GM18868 (cell line): ENCODE results near the gene UPF2.

Experiments used
- ATAC-seq: cut with Tn5 transposase; IDR thresholded peaks from one replicate; pipeline ENCODE4 v1.9.1; 2021; ENCODE audit warnings: mild to moderate bottlenecking, moderate library complexity; ENCODE audit not compliant: unreplicated experiment

The UPF2 gene

DNA sequence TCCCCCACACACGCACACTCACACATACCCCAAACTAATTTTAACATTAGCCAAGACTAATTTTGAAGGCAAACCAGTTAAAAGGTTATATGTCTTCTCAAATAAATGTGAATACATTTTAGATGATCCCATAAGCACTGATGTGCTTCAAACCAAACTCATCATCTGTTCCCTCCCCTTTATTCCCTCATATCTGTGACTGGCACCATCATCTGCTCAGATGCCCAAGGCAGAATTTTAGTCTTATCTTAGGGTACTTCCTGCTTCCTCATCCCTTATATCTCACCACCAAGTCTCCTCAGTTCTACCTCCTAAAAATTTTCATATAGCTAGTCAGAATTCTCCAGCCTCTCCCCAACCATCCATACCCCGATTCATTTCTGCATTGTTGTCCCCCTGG is 80.4 kb downstream of the UPF2 start:
- ATAC-seq: no peak

DNA sequence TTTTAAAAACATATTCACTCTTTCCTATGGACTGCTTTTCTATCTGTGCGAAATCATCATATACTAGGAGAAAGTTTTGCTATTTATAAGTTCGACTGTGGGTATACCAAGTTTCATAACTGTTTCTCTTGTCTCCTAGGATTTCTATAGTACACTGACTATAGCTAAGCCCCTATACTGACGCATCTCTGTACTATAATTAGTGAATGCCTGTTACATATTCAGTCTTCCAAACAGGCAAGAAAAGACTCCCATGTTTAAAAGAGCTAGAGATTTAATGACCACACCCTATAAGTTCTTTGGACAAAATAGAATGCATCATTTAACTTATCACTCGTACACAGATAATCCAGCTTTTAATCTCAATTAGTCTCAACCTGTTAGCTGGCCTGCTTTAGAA is 80.8 kb downstream of the UPF2 start:
- ATAC-seq: no peak

DNA sequence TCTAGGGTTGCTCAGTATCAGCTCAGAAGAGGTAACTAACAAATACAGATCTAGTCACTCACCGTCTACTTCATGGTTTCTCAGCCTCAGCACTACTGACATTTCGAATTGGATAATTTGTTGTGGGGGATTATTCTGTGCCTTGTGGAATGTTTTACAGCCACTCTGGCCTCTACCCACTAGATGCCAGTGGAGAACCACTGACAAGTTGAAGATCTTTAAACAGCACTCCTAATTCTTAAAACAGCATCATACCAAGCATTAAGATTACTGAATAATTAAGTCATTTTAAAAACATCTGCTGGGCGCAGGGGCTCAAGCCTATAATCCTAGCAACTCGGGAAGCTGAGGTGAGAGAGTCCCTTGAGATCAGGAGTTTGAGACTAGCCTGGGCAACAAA is 82.6 kb downstream of the UPF2 start:
- ATAC-seq: no peak

DNA sequence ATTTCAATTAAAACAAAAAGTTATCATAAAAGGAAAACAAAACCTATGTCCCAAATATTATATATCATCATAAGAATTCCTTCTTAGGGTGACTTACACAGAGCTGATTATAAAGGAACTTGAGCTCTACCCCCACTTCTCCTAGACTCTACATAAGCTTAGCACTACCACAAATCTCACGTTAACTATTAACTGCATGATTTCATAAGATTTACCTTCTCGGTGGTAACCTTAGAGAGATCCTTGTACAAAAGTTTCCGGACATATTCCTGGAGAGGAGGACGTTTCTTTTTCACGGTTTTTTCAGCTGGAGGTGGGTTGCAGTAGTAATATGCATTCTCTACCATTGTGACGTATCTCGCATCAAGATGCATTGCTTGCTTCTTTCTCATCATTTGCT is 83.7 kb downstream of the UPF2 start:
- no peak for ATAC-seq

DNA sequence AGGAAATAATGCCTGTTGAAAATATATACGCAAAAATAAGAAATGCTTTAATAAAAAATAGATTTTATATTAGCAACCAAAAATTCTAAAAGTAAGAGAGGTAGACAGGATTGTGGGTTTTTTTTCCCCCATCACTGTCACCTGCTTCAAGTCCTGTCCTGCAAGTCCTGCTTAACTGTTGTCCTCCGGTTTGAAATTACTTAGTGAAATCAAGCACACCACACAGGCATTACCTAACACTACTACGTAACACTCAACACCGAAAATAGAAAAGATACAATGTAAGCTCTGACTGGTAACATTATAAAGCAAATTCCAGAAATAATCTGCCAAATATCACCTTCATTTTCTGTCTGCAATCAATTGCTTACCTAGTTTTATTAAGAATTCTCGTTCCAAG is 90.9 kb downstream of the UPF2 start:
- ATAC-seq: no peak

DNA sequence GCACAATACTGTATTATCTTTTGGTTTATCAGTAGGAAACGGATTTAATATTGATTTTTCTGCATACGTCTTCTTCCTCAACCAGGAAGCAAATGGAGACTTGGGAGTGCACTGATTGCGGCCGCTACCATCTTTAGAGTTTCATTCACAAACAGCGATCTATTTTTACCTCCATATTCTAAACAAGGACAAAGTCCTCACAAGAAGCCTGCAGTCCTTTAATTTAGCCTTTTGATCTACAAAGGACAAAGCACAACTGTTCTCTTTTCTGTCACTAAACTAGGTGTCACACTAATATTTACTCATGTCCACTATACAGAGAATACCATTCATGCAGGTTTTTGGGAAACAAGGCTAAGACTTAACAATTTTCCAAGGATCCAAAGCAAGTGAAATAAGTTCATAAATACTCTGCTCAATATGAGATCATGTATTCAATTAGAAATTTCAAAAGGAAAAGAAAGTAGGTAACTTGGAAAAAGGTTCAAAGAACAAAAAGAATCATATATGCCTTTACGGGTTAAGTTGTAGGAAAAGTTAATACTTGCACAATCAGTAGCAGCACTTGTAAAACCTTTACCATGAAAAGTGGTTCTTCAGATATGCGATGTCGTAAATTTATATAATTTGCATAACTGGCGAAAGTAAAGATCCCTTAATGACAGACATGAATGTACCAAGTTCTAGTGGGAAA is 92.1 kb downstream of the UPF2 start:
- no peak for ATAC-seq

DNA sequence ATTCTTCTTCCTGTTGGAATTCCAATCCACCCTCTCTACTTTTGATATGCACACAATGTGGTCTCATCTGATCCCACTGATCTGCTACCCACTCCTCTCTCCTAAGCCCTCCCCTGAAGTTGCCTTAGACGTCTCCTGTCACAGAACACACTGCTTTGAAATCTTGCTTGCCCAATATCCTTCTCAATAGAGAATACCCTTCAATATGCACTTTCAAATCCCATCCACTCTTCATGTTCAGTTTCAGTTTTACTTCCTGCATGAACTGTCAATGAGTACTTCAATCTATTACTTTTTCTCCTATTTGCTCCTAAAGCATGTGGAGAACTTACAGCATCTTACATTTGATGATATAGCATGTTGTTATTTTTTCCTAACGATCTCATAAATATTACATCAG is 93.5 kb downstream of the UPF2 start:
- no peak for ATAC-seq

DNA sequence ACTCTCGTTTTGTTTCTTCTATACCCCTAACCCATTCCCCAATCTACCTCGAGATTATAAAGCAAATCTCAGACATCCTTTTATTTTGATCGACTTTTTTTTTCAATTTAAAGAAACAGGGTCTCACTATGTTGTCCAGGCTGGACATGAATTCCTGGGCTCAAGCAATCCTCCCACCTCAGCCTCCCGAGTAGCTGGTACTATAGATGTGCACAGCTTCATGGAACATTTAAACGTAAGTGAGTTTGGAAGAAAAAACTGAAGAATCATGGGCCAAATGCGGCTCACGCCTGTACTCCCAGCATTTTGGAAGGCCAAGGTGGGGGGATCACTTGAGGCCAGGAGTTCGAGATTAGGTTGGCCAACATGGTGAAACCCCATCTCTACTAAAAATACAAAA is 96.0 kb downstream of the UPF2 start:
- no peak for ATAC-seq

DNA sequence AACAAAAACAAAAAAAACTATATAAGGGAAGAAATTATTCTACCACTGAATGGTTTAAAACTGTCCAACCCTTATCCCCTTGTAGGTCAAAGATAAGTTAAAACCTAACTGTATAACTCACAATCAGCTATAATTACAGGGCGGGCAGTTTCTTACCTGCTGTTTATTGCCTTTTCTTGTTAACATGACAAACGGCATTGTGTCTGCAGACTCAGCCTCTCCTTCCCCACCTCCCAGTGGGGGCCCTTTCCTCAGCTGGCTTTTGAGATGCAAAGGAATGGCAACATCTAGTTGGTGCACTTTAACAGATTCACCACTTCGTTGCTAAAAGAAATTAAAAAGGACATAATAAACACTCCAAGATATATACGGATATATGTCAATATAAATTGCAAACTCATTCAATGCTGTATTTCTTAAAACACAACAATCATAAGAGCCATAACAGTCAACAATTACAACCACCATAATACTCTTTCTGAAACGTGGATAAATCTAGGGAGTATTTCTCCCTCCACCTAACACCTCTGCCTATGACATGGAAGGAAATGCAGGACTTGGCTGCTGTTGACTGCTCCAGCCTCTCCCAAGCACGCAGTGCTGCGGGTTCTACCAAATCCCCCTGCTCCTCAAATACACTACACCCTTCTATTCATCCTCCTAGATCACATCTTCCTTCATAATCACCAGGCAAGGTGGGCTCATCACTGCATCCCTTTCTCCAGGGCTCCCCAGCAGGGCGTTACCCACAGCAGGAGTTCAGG is 106.0 kb downstream of the UPF2 start:
- no peak for ATAC-seq

DNA sequence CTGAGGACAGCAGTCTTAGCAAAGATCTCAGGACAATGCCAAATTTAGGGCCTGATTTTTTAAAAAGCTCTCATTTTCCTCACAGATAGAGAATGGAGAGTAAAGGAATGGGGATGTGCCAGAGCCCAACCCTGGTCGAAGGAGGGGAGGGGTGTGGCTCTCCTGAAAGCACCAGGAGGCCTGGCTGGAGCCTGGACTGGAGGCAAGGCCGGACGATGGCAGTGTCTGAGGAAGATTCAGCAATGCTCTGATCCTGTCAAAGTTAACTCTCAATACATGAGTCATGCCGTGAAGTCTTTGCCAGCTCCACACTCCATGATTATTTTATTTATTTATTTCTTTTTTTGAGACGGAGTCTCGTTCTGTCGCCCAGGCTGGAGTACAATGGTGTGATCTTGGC is 108.3 kb downstream of the UPF2 start:
- ATAC-seq: no peak

DNA sequence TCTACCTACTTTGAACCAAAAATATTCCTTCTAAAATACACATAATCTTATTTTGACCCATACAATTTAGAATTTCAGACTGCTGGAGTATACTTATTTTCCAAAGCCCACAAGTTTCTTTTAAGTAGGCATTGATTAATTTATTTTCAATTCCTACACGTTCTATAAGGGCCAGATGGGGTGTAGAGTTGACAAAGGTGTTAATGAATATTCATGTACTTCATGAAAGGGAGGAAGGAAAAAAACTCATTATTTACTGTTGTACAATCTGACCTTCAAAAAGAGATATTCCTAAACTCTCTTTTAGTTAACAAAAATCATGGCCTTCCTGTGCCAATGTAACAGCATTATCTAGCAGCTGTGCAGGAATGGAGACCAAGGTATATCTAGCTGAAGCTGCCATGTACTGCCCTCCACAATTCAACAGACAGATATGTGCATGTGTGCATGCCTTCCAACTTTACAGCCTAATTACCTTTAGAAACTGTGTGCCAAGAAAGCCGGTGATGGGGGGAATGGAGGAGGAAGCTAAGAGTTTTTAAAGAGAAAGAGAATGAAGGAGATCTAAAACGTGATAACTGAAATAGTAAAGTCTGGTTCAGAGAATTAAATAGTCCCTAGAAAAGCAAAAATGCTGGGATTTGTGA is 108.9 kb downstream of the UPF2 start:
- no peak for ATAC-seq

DNA sequence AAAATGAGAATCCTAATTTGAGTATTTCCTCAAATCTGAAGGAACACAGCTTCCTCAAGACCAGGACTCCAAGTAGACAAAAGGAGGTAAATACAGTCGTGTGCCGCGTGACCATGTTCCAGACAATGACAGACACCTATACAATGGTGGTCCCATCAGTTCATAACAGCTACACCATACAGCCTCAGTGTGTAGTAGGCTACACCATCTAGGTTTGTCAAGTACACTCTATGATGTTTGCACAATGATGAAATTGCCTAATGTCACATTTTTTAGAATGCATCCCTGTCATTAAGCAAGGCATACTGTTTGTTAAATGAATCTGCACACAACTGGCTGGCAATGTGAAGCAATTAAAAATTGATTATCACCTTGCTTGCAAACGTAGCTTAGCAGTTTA is 111.6 kb downstream of the UPF2 start:
- ATAC-seq: no peak

DNA sequence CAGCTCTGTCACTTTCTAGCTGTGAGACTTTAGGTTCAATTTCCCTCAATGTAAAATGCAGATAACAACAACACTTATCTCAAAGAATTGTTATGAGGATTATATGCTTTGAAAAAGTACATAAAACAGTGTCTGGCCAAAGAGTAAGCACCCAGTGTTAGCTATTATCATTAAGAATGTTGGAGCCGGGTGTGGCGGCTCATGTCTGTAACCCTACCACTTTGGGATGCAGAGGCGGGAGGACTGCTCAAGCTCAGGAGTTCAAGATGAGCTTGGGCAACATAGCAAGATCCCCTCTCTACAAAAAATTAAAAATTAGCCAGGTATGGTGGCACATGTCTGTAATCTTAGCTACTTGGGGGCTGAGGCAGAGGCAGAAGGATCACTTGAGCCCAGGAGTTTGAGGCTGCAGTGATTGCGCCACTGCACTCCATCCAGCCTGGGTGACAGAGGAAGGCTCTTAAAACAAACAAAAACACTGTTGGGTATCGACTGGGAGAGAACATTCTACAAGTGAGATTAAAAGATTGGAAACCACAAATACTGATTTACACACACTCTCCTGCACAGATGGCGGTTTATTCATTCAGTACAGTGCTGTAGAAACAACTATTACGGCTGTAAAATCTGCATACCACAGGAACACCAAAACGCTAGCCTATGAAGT is 112.2 kb downstream of the UPF2 start:
- ATAC-seq: no peak

DNA sequence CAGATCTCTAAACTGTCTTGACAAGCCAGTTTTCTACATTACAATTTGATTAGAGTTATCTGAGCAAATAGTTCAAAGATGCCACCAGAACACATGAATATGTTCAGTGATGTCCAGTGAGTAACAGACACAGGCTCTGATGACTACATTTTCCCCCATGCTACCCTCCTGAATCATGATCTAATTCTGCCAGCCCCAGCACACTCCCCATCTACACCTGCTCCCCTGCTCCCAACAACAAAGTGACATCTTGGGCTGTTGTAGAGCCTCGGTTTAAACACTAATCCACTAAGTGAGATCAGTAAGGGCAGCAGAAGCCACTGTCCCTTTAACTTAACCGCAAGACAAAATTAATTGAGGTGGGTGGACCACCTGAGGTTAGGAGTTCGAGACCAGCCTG is 114.9 kb downstream of the UPF2 start:
- ATAC-seq: no peak

DNA sequence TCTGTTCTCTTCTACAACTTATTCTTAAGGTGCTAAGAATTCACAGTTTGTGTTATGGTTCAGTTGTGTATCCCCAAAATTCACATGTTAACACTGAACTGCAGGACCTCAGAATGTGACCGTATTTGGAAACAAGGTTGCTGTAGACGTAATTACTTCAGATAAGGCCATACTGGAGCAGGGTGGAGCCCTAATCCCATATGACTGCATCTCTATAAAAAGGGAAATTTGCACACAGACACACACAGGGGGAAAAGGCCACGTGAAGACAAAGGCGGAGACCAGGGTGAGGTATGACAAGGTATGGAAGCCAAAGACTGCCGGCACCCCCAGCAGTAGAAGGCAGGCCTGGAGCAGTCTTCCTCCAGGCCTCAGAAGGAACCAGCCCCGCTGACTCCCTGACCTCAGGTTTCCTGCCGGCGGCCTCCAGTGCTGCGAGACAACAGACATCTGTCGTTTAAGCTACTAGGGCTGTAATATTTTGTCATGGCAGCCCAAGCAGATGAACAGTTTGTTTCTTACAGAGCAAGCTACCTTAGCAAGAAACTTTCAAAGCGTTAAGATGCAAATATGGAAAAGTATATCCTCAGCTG is 120.7 kb downstream of the UPF2 start:
- no peak for ATAC-seq

DNA sequence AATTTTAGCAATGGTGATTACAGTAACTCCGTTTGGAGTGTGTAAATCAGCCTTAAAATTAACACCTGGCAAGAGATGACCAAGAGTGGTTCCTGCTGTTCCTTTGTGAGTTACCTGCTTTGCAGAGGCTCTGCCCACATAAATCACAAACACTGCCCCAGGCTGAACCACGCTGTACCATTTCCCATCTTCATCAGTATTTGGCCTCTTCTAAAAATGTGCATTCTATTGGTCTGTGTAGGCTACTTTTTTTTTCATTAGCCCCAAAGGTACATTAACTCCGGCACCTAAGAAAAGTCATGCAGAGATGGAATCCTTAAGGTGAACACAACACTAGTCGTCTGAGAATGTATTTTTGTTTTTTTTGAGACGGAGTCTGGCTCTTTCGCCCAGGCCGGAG is 123.3 kb downstream of the UPF2 start:
- ATAC-seq: no peak

DNA sequence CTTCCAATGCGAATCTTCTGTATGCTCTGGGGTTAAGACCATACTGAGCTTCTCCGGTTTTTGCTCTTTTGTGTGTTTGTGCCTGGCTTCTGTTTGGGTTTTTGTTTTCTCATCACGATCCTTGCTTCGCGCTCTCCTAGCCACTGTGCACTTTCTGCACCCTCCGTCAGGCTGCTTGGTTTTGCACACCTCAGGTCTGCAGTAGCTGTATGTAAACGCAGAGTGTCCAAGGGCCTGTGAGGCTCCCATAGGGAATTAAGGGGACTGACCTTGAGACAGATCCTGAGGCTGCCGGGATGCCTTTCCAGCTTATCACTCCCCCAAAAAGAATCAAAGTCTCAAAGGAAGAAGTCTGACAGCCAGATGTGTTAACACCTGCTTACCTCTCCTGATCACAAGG is 124.2 kb downstream of the UPF2 start:
- ATAC-seq: no peak

DNA sequence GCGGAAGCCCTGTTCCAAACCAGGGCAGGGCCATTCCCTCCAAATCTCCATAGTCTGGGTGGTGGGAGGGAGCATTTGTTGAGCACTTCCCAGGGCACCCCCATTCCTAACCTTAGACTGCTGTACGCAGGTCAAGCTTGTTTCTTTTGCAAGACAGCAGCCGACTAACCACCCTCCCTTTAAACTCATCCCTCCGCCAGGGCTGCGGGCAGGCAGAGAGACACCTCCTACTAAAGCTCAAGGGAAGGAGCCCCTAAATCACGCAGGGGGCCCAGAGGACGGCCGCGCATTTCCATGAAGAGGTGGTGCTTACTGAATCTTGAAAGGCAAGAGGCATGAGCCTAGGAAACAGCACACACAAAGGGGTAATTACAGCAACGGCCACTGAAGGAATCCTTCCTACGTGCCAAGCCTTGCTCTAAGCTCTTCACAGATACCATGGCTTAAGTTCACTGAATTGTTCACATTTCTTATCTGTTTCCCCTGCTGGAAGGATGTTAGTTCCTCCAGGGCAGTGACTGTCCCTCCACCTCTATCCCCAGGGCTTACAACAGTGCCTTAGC is 129.4 kb downstream of the UPF2 start:
- no peak for ATAC-seq

DNA sequence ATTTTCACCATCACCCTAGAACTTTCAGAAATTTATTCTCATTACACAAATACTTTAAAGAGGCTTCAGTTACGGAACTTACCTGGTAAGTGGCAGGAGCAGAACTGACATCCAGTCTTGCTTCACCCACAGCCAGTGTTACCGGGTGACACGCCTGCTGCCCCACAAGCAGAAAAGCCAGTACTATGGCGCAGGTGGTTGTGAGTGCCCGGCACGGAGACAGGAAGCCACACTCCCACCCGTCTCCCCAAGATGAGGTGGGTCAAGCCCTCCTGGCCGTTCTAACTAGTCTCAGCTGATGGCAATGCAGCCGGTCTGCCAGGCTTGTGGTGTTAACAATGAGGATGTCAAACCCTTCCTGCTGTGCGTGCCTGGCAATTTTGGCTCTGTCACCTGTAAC is 132.5 kb downstream of the UPF2 start:
- no peak for ATAC-seq

DNA sequence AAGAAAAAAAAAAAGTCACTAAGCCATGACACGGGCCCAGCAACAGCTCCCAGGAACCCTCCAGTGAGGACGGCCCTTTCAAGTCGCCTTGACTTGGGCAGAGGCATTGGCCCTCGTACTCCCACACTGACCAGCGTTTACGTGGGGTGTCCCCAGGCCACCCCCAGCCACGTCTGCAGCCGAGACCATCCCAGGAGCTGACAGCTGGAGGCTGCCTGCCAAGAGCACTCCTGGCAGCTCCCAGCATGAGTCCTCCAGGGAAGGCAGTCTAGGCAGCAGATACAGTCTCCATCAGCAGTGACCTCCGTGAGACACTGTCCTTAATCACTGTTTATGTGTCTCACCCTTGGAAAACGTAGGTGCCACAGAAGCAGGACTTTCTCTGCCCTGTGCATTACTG is 133.0 kb downstream of the UPF2 start:
- no peak for ATAC-seq

DNA sequence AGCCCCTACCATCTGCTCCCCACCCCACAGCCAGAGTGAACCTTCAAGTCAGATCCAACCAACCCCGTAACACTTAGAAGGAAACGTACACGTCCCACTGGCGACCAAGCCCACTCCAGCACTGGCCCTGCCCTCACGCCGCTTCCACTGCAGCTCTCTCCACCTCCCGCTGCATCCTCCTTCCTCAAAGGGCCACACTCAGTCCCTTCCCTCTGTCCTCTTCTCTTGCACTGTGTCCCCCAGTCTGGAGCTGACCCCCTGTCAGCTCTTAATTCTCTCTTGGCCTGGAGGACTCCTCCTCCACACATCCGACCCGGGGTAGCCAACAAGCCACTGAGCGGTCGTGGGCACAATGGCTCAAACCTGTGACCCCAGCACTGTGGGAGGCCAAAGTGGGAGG is 133.6 kb downstream of the UPF2 start:
- ATAC-seq: no peak
